ENCODE measurements around the gene AEN.

GRCh38 chr15:88610701-88611231 lies 10.4 kb upstream of the AEN start:
- peak; percentile 28 for TF ChIP-seq CTCF (conservative IDR thresholded peaks at IDR 0.05; ENCODE audit: low read length)
- no peak for TF ChIP-seq EZH2phosphoT487 (IDR thresholded peaks at IDR 0.05; ENCODE audit: borderline replicate concordance)
